Tibial nerve (tissue), 4 donors: ENCODE results near the gene TMEM218. TPM values are rescaled to one million over a fixed set of nuclear protein-coding genes. Genes with fewer than 3 reads are reported as not detected.

ENCODE experiments used
- DNase-seq, 2 donors: peaks; one replicate each; pipeline ENCODE4 v3.0.0-alpha.2; 2019; ENCODE audit warnings: low spot score in 2 of 2
- H3K27ac ChIP-seq, 4 donors: fragments of 200-600 bp; sonication (generic) in 3 of 4; one replicate each; pipeline ENCODE4 v1.5.1; 2017 to 2019; ENCODE audit warnings: mild to moderate bottlenecking in 1 of 4
- H3K27me3 ChIP-seq, 2 donors: fragments of 200-600 bp; sonication (generic) in 1 of 2; one replicate each; pipeline versions ENCODE4 v1.5.1 to v1.6.0; 2017 to 2019
- H3K36me3 ChIP-seq, 3 donors: fragments of 200-600 bp; sonication (generic); one replicate each; pipeline ENCODE4 v1.5.1; 2018 to 2019
- H3K4me1 ChIP-seq, 4 donors: fragments of 200-600 bp; sonication (generic) in 3 of 4; one replicate each; pipeline ENCODE4 v1.5.1; 2017 to 2019
- H3K4me3 ChIP-seq, 4 donors: fragments of 200-600 bp; sonication (generic) in 3 of 4; one replicate each; pipeline ENCODE4 v1.5.1; 2017 to 2019; ENCODE audit warnings: mild to moderate bottlenecking in 1 of 4, moderate library complexity in 1 of 4
- H3K9me3 ChIP-seq, 4 donors: fragments of 200-600 bp; sonication (generic) in 3 of 4; one replicate each; pipeline ENCODE4 v1.5.1; 2017 to 2019
- CTCF ChIP-seq, 5 experiments: fragments of 200-600 bp in 3 of 5; fragments of 450-650 bp in 2 of 5; sonication (generic) in 3 of 5; IDR thresholded peaks; one replicate each; pipeline ENCODE4 v1.5.1; 2016 to 2019; ENCODE audit warnings: antibody characterized with exemption in 5 of 5, mild to moderate bottlenecking in 3 of 5, moderate library complexity in 2 of 5
- EP300 ChIP-seq, 2 donors: sonication (generic); formaldehyde crosslinking; IDR thresholded peaks; one replicate each; pipeline ENCODE4 v1.6.1; 2017; ENCODE audit warnings: antibody characterized with exemption in 2 of 2, mild to moderate bottlenecking in 1 of 2
- POLR2A ChIP-seq, 2 donors: fragments of 450-650 bp; IDR thresholded peaks; one replicate each; pipeline ENCODE4 v1.6.1; 2017; ENCODE audit warnings: antibody characterized with exemption in 2 of 2, mild to moderate bottlenecking in 2 of 2, moderate library complexity in 2 of 2
- WGBS, 2 donors: methylation state at CpG; one replicate each; pipeline ENCODE4 v1.1.5; 2018; 5-methylcytosine and 5-hydroxymethylcytosine counted together
- total RNA-seq, 4 donors: library from RNA; depleted of rRNA; stranded (reverse); fragments of >200 nt; gene quantifications; one replicate each; pipeline ENCODE4 v1.1.0, GENCODE V29; 2016

Gene TMEM218
- total RNA-seq, 4 donors from 2014 or later, result 17.2 to 30.6 (median 20.7) TPM

- H3K9me3 ChIP-seq, result no peaks in the 10 kb centered on the region
- H3K27ac ChIP-seq, result no peak overlapping the region
- peak overlapping the region; percentile 60 to 93 (median 74) for H3K4me3 ChIP-seq
- TF ChIP-seq EP300 (IDR thresholded peaks at IDR 0.05), result no peak
- TF ChIP-seq POLR2A (IDR thresholded peaks at IDR 0.05), result no peak
- TF ChIP-seq CTCF (IDR thresholded peaks at IDR 0.05), result no peak
- DNase-seq, result no peak
- H3K27me3 ChIP-seq, result peaks cover 0 to 3% of the 10 kb centered on the region in 2 donors
- H3K36me3 ChIP-seq, result peaks cover 0 to 5% (median 0%) of the 10 kb centered on the region in 3 donors
- H3K4me1 ChIP-seq, result peaks cover 0 to 12% (median 5%) of the 10 kb centered on the region in 4 donors
- 52 to 54% methylated on average over 4 of the region's 4 CpGs for WGBS, 2 donors
These were observed 920 bp downstream of the TMEM218 start for GRCh38 chr11:125110506-125110905.

GRCh38 chr11:125108469-125108868 is 3.0 kb downstream of the TMEM218 start:
- TF ChIP-seq CTCF (IDR thresholded peaks at IDR 0.05) (no peak), EP300 (IDR thresholded peaks at IDR 0.05) (no peak), POLR2A (IDR thresholded peaks at IDR 0.05) (no peak)
- Histone ChIP-seq H3K4me3 (no peak overlapping the region), H3K36me3 (peaks cover 0 to 5% (median 0%) of the 10 kb centered on the region in 3 donors), H3K9me3 (no peaks in the 10 kb centered on the region), H3K27me3 (no peaks in the 10 kb centered on the region), H3K4me1 (peaks cover 0 to 14% (median 5%) of the 10 kb centered on the region in 4 donors), H3K27ac (no peak overlapping the region)
- 56 to 58% methylated on average over 3 of the region's 3 CpGs for WGBS, 2 donors
- DNase-seq, result no peak

GRCh38 chr11:125105926-125106325 is 5.5 kb downstream of the TMEM218 start:
- 76 to 92% methylated on average over 1 of the region's 1 CpG for WGBS, 2 donors
- H3K4me1 ChIP-seq, result peaks cover 0 to 13% (median 4%) of the 10 kb centered on the region in 4 donors
- no peak for DNase-seq

GRCh38 chr11:125102510-125102909 is 8.9 kb downstream of the TMEM218 start:
- no peaks in the 10 kb centered on the region for H3K27me3 ChIP-seq
- peak overlapping the region in 1 of 4 donors; percentile 23 for H3K27ac ChIP-seq
- H3K4me1 ChIP-seq, result peaks cover 0 to 6% (median 0%) of the 10 kb centered on the region in 4 donors
- no peak overlapping the region for H3K4me3 ChIP-seq
- H3K36me3 ChIP-seq, result peaks cover 0 to 58% (median 0%) of the 10 kb centered on the region in 3 donors
- WGBS, 2 donors, result 91 to 92% methylated on average over 7 of the region's 7 CpGs
- no peak for TF ChIP-seq EP300 (IDR thresholded peaks at IDR 0.05)
- no peak for TF ChIP-seq CTCF (IDR thresholded peaks at IDR 0.05)
- no peak for TF ChIP-seq POLR2A (IDR thresholded peaks at IDR 0.05)
- H3K9me3 ChIP-seq, result no peaks in the 10 kb centered on the region
- DNase-seq, result peak in 1 of 2 donors; percentile 25

More at GRCh38 chr11:125105926-125106325, 5.5 kb downstream of the TMEM218 start:
- H3K4me3 ChIP-seq, result no peak overlapping the region
- TF ChIP-seq CTCF (IDR thresholded peaks at IDR 0.05), result no peak
- no peak for TF ChIP-seq POLR2A (IDR thresholded peaks at IDR 0.05)
- no peak for TF ChIP-seq EP300 (IDR thresholded peaks at IDR 0.05)
- no peaks in the 10 kb centered on the region for H3K9me3 ChIP-seq
- H3K27ac ChIP-seq, result no peak overlapping the region
- H3K36me3 ChIP-seq, result peaks cover 0 to 23% (median 0%) of the 10 kb centered on the region in 3 donors
- H3K27me3 ChIP-seq, result no peaks in the 10 kb centered on the region

GRCh38 chr11:125102025-125102424 is 9.4 kb downstream of the TMEM218 start:
- DNase-seq, result no peak
- no peaks in the 10 kb centered on the region for H3K9me3 ChIP-seq
- peaks cover 0 to 6% (median 0%) of the 10 kb centered on the region in 4 donors for H3K4me1 ChIP-seq
- H3K36me3 ChIP-seq, result peaks cover 0 to 62% (median 4%) of the 10 kb centered on the region in 3 donors
- no peaks in the 10 kb centered on the region for H3K27me3 ChIP-seq
- H3K4me3 ChIP-seq, result no peak overlapping the region
- no peak for TF ChIP-seq EP300 (IDR thresholded peaks at IDR 0.05)
- TF ChIP-seq CTCF (IDR thresholded peaks at IDR 0.05), result no peak
- TF ChIP-seq POLR2A (IDR thresholded peaks at IDR 0.05), result no peak
- WGBS, 2 donors, result 91 to 94% methylated on average over 19 of the region's 19 CpGs
- H3K27ac ChIP-seq, result no peak overlapping the region
